HEK293 (cell line): Measurements from ENCODE around the gene TPST2.

ENCODE experiments used
- CTCF ChIA-PET: fragments of 350-600 bp; formaldehyde crosslinking; extraction: SDS; loops from one replicate; lab custom pipeline; 2021; ENCODE audit warnings: antibody characterized with exemption; lab: Yijun Ruan, JAX
- POLR2A ChIA-PET: fragments of 300-600 bp; formaldehyde crosslinking; extraction: SDS; loops from one replicate; lab custom pipeline; 2020; ENCODE audit warnings: antibody characterized with exemption, inconsistent platforms; lab: Yijun Ruan, JAX
- H3K27ac ChIP-seq: fragments of 200-500 bp; sonication (Bioruptor generic); 2 replicates; pipeline ENCODE4 v1.5.1; 2014; ENCODE audit warnings: low read depth, low read length, control low read depth, inconsistent platforms; ENCODE audit errors: extremely low read depth
- H3K36me3 ChIP-seq, 2 experiments: fragments of 200-500 bp in 1 of 2; sonication (Bioruptor generic) in 1 of 2; 1 replicate in 1 of 2; 2 replicates in 1 of 2; pipeline ENCODE4 v1.5.1; 2014 to 2017; ENCODE audit warnings: inconsistent platforms in 2 of 2, low read length in 2 of 2; ENCODE audit not compliant: control insufficient read depth in 2 of 2, insufficient read depth in 1 of 2
- H3K4me1 ChIP-seq: fragments of 200-500 bp; sonication (Bioruptor generic); 2 replicates; pipeline ENCODE4 v1.5.1; 2014; ENCODE audit warnings: mild to moderate bottlenecking, low read length, inconsistent platforms; ENCODE audit not compliant: control insufficient read depth, insufficient read depth
- H3K4me3 ChIP-seq: 2 replicates; pipeline ENCODE4 v1.5.1; 2011; ENCODE audit warnings: low read depth, mild to moderate bottlenecking, control low read depth, low read length, moderate library complexity
- H3K9me3 ChIP-seq: fragments of 200-500 bp; sonication (Bioruptor generic); 2 replicates; pipeline ENCODE4 v1.5.1; 2014; ENCODE audit warnings: low read depth, low read length, inconsistent platforms; ENCODE audit not compliant: control insufficient read depth, insufficient read depth
- GFI1B ChIP-seq: fragments of 450-650 bp; formaldehyde crosslinking; IDR thresholded peaks from 2 replicates; pipeline ENCODE4 v1.5.1; 2016; ENCODE audit warnings: missing biosample characterization, missing genetic modification characterization
- GLIS1 ChIP-seq: fragments of 450-650 bp; formaldehyde crosslinking; IDR thresholded peaks from 2 replicates; pipeline ENCODE4 v1.5.1; 2016; ENCODE audit warnings: missing biosample characterization, missing genetic modification characterization
- HOXD13 ChIP-seq: sonication (generic); formaldehyde crosslinking; IDR thresholded peaks from 2 replicates; pipeline ENCODE4 v1.8.0; 2022; ENCODE audit warnings: missing genetic modification reagents, borderline replicate concordance
- RBAK ChIP-seq: fragments of 450-650 bp; formaldehyde crosslinking; IDR thresholded peaks from 2 replicates; pipeline ENCODE4 v1.5.1; 2016; ENCODE audit warnings: missing biosample characterization, missing genetic modification characterization
- ZBTB21 ChIP-seq: fragments of 450-650 bp; formaldehyde crosslinking; IDR thresholded peaks from 2 replicates; pipeline ENCODE4 v1.5.1; 2017; ENCODE audit warnings: missing biosample characterization, missing genetic modification characterization
- ZFP3 ChIP-seq: fragments of 450-650 bp; formaldehyde crosslinking; IDR thresholded peaks from 2 replicates; pipeline ENCODE4 v1.5.1; 2016; ENCODE audit warnings: low read depth, missing biosample characterization, missing genetic modification characterization
- ZNF148 ChIP-seq: fragments of 450-650 bp; formaldehyde crosslinking; IDR thresholded peaks from 2 replicates; pipeline ENCODE4 v1.5.0; 2017; ENCODE audit warnings: missing biosample characterization, missing genetic modification characterization, borderline replicate concordance
- ZNF2 ChIP-seq: fragments of 450-650 bp; formaldehyde crosslinking; IDR thresholded peaks from 2 replicates; pipeline ENCODE4 v1.5.1; 2016; ENCODE audit warnings: missing biosample characterization, missing genetic modification characterization
- ZNF266 ChIP-seq: fragments of 450-650 bp; formaldehyde crosslinking; IDR thresholded peaks from 2 replicates; pipeline ENCODE4 v1.5.1; 2016; ENCODE audit warnings: missing biosample characterization, missing genetic modification characterization, low read depth
- ZNF311 ChIP-seq: fragments of 450-650 bp; formaldehyde crosslinking; IDR thresholded peaks from 2 replicates; pipeline ENCODE4 v1.5.1; 2017; ENCODE audit warnings: missing biosample characterization, missing genetic modification characterization, borderline replicate concordance
- ZNF416 ChIP-seq: fragments of 450-650 bp; formaldehyde crosslinking; IDR thresholded peaks from 2 replicates; pipeline ENCODE4 v1.5.1; 2016; ENCODE audit warnings: missing biosample characterization, missing genetic modification characterization
- ZNF433 ChIP-seq: fragments of 450-650 bp; formaldehyde crosslinking; IDR thresholded peaks from 2 replicates; pipeline ENCODE4 v1.5.1; 2016; ENCODE audit warnings: missing biosample characterization, missing genetic modification characterization, low read depth
- ZNF555 ChIP-seq: fragments of 450-650 bp; formaldehyde crosslinking; conservative IDR thresholded peaks from 2 replicates; pipeline ENCODE4 v1.5.1; 2017; ENCODE audit warnings: missing biosample characterization, mild to moderate bottlenecking, missing genetic modification characterization, inconsistent platforms
- ZNF558 ChIP-seq: fragments of 450-650 bp; formaldehyde crosslinking; IDR thresholded peaks from 2 replicates; pipeline ENCODE4 v1.5.1; 2016; ENCODE audit warnings: missing biosample characterization, missing genetic modification characterization
- ZNF623 ChIP-seq: fragments of 450-650 bp; formaldehyde crosslinking; IDR thresholded peaks from 2 replicates; pipeline ENCODE4 v1.5.1; 2016; ENCODE audit warnings: missing biosample characterization, missing genetic modification characterization
- ZNF645 ChIP-seq: fragments of 450-650 bp; formaldehyde crosslinking; IDR thresholded peaks from 2 replicates; pipeline ENCODE4; 2016; ENCODE audit warnings: missing biosample characterization, missing genetic modification characterization
- ZNF777 ChIP-seq: fragments of 450-650 bp; formaldehyde crosslinking; IDR thresholded peaks from 2 replicates; pipeline ENCODE4 v1.5.1; 2017; ENCODE audit warnings: missing biosample characterization, missing genetic modification characterization, borderline replicate concordance
- ZSCAN4 ChIP-seq: fragments of 450-650 bp; formaldehyde crosslinking; IDR thresholded peaks from 2 replicates; pipeline ENCODE4 v1.5.1; 2017; ENCODE audit warnings: missing biosample characterization, missing genetic modification characterization
- TF ChIP-seq, protein P1 (sequence below): fragments of 450-650 bp; formaldehyde crosslinking; IDR thresholded peaks from 2 replicates; pipeline ENCODE4 v1.5.1; 2016; ENCODE audit warnings: missing biosample characterization, missing genetic modification characterization

Gene TPST2

GRCh38 chr22:26541167-26541819 lies 48.6 kb downstream of the TPST2 start:
- no peak overlapping the region for H3K27ac ChIP-seq
- peaks cover 0 to 19% of the 10 kb centered on the region in 2 experiments; a peak in 1 of 3 replicates for H3K36me3 ChIP-seq
- no peak for TF ChIP-seq ZNF623 (tag by site-specific recombination)
- TF ChIP-seq, protein P1, sequence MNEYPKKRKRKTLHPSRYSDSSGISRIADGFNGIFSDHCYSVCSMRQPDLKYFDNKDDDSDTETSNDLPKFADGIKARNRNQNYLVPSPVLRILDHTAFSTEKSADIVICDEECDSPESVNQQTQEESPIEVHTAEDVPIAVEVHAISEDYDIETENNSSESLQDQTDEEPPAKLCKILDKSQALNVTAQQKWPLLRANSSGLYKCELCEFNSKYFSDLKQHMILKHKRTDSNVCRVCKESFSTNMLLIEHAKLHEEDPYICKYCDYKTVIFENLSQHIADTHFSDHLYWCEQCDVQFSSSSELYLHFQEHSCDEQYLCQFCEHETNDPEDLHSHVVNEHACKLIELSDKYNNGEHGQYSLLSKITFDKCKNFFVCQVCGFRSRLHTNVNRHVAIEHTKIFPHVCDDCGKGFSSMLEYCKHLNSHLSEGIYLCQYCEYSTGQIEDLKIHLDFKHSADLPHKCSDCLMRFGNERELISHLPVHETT (tag by site-specific recombination), result no peak
- no peak for TF ChIP-seq ZNF558 (tag by site-specific recombination)
- TF ChIP-seq ZNF433, result no peak
- TF ChIP-seq ZNF2 (tag by site-specific recombination), result no peak
- TF ChIP-seq ZNF777 (tag by site-specific recombination), result no peak
- TF ChIP-seq HOXD13 (CRISPR knock-in tag), result no peak
- no peak for TF ChIP-seq ZSCAN4 (tag by site-specific recombination)
- TF ChIP-seq ZNF148 (tag by site-specific recombination), result no peak
- no peak overlapping the region for H3K4me3 ChIP-seq
- no peaks in the 10 kb centered on the region for H3K4me1 ChIP-seq
- CTCF ChIA-PET, result interaction anchor here (0.5 kb wide), 1 partner anchor 12 kb away, joined by 3 read pairs; no protein-coding TSS in a partner anchor
- POLR2A ChIA-PET, result interaction anchor here (0.5 kb wide), 1 partner anchor 8 kb away, joined by 3 read pairs; no protein-coding TSS in a partner anchor
- H3K9me3 ChIP-seq, result no peaks in the 10 kb centered on the region

DNA sequence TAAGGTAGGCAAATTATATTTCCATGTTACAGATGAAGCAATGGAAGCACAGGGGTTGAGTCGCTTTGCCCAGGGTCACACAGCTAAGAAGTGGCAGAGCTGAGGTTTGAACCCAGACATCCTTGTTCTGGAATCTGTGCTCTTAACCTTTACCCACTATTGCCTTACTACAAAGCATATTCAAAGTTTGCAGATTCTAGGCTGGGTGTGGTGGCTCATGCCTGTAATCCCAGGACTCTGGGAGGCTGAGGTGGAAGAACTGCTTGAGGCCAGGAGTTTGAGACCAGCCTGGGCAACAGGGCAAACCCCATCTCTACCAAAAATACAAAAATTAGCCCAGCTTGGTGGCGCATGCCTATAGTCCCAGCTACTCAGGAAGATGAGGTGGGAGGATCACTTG lies 49.8 kb downstream of the TPST2 start:
- TF ChIP-seq GLIS1 (tag by site-specific recombination), result no peak
- no peak for TF ChIP-seq ZNF416 (tag by site-specific recombination)
- no peak for TF ChIP-seq ZNF311 (tag by site-specific recombination)
- TF ChIP-seq ZNF555 (tag by site-specific recombination), result no peak
- no peak for TF ChIP-seq ZNF266
- TF ChIP-seq RBAK (tag by site-specific recombination), result no peak
- no peak for TF ChIP-seq ZNF645 (tag by site-specific recombination)
- no peak for TF ChIP-seq ZFP3 (tag by site-specific recombination)
- no peak for TF ChIP-seq GFI1B (tag by site-specific recombination)
- TF ChIP-seq ZBTB21 (tag by site-specific recombination), result no peak
- TF ChIP-seq, all 188 proteins: peak for 0
- H3K9me3 ChIP-seq, result no peaks in the 10 kb centered on the region
- H3K4me3 ChIP-seq, result no peak overlapping the region
- H3K36me3 ChIP-seq, result peaks cover 0 to 19% of the 10 kb centered on the region in 2 experiments; a peak in 1 of 3 replicates
- ChIA-PET CTCF (interaction anchor here (0.6 kb wide), 1 partner anchor 637 kb away, joined by 4 read pairs; no protein-coding TSS in a partner anchor), POLR2A (no interaction called here)
- no peaks in the 10 kb centered on the region for H3K4me1 ChIP-seq
- H3K27ac ChIP-seq, result no peak overlapping the region
